Neural progenitor cell (in vitro differentiated cells): ENCODE data around the gene BATF. TPM values are rescaled to one million over a fixed set of nuclear protein-coding genes. Genes with fewer than 3 reads are reported as not detected.

Experiments
- DNase-seq: peaks from one replicate; pipeline ENCODE4 v3.0.0-alpha.2; 2016; ENCODE audit warnings: low spot score
- H2AFZ ChIP-seq: fragments of 200-600 bp; sonication (generic); replicated peaks from 2 replicates; pipeline ENCODE4 v1.6.1; 2016; ENCODE audit warnings: antibody characterized with exemption
- H3F3A ChIP-seq: fragments of 200-600 bp; sonication (generic); 2 replicates; pipeline ENCODE4 v1.6.1; 2016; ENCODE audit warnings: antibody characterized with exemption, low read depth
- H3K27ac ChIP-seq: fragments of 200-600 bp; sonication (generic); 2 replicates; pipeline ENCODE4 v1.5.1; 2016; ENCODE audit warnings: mild to moderate bottlenecking
- H3K27me3 ChIP-seq: fragments of 200-600 bp; sonication (generic); 2 replicates; pipeline ENCODE4 v1.6.1; 2016; ENCODE audit warnings: mild to moderate bottlenecking, moderate library complexity
- H3K36me3 ChIP-seq: fragments of 200-600 bp; sonication (generic); 2 replicates; pipeline ENCODE4 v1.5.1; 2016
- H3K4me1 ChIP-seq: fragments of 200-600 bp; sonication (generic); 2 replicates; pipeline ENCODE4 v1.6.1; 2016; ENCODE audit warnings: mixed run types
- H3K4me2 ChIP-seq: fragments of 200-600 bp; sonication (generic); 2 replicates; pipeline ENCODE4 v1.6.1; 2016
- H3K4me3 ChIP-seq: fragments of 200-600 bp; sonication (generic); 2 replicates; pipeline ENCODE4 v1.5.1; 2016
- H3K79me2 ChIP-seq: fragments of 200-600 bp; sonication (generic); 2 replicates; pipeline ENCODE4 v1.6.1; 2016; ENCODE audit warnings: low read depth
- H3K9ac ChIP-seq: fragments of 200-600 bp; sonication (generic); 2 replicates; pipeline ENCODE4 v1.6.1; 2016
- H3K9me3 ChIP-seq: fragments of 200-600 bp; sonication (generic); 2 replicates; pipeline ENCODE4 v1.5.1; 2016; ENCODE audit warnings: low read depth
- H4K20me1 ChIP-seq: fragments of 200-600 bp; sonication (generic); 2 replicates; pipeline ENCODE4 v1.6.1; 2016; ENCODE audit warnings: low read depth
- H3K27ac Mint-ChIP-seq: 3 replicates; pipeline ENCODE4 v1.8.0; 2021; ENCODE audit warnings: mixed read lengths
- H3K27me3 Mint-ChIP-seq: 2 replicates; pipeline ENCODE4 v1.8.0; 2022; ENCODE audit warnings: low read depth, mild to moderate bottlenecking, inconsistent platforms, moderate library complexity, mixed read lengths; ENCODE audit not compliant: insufficient read depth
- H3K36me3 Mint-ChIP-seq: 3 replicates; pipeline ENCODE4 v1.8.0; 2021; ENCODE audit warnings: mixed read lengths
- H3K4me1 Mint-ChIP-seq: 3 replicates; pipeline ENCODE4 v1.8.0; 2021; ENCODE audit warnings: mixed read lengths
- H3K4me3 Mint-ChIP-seq: 3 replicates; pipeline ENCODE4 v1.8.0; 2021; ENCODE audit warnings: mild to moderate bottlenecking, moderate library complexity, mixed read lengths
- H3K9me3 Mint-ChIP-seq: 3 replicates; pipeline ENCODE4 v1.8.0; 2020; ENCODE audit warnings: mixed read lengths
- EZH2 ChIP-seq: fragments of 200-600 bp; sonication (generic); IDR thresholded peaks from 2 replicates; pipeline ENCODE4 v1.6.1; 2017; ENCODE audit warnings: antibody characterized with exemption, mild to moderate bottlenecking, moderate library complexity
- EZH2phosphoT487 ChIP-seq: fragments of 200-600 bp; sonication (generic); IDR thresholded peaks from 2 replicates; pipeline ENCODE4 v1.6.1; 2017; ENCODE audit warnings: antibody characterized with exemption
- total RNA-seq: library from RNA; depleted of rRNA; stranded (reverse); fragments of >200 nt; gene quantifications from 2 replicates; pipeline ENCODE4 v1.2.3, GENCODE V29; 2015; ENCODE audit warnings: low replicate concordance
- TF ChIP-seq, protein P1 (sequence below): fragments of 200-600 bp; sonication (generic); IDR thresholded peaks from 2 replicates; pipeline ENCODE4 v1.5.1; 2017; ENCODE audit warnings: antibody characterized with exemption, mild to moderate bottlenecking

Gene BATF
- total RNA-seq, 1 donor from 2014 or later, result not detected

DNA sequence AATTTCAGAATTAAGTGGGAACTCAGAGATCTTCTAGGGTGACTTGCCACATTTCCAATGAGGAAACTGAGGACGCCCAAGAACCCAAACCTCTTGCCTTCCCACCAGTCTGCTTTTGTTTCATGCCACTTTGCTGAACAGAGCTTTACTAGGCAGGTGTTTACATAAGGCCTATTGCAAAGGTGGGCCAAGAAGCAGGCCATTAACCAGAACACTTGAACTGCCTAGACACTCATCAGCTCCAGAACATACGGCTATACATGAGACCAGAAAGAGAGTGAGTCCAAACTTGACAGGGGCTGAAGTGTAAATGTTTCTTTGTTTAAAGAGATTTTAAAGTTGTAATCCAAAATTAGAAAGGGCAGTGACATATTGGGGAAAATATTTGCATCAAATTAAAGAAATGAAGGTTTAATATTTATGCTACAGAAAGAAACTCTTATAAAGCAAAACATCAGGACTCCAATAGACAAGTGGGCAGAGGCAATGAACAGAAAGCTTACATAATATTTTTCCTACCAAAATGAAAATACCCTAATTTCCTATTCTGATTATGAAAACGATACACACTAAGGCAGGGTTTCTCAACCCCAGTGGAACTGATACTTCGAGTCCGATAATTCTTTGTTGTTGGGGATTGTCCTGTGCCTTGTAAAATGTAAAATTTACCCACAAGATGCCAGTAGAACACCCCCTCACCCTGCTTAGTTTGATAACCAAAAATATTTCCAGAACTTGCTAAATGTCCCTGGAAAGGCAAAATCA is 11.7 kb downstream of the BATF start:
- no peak overlapping the region for H3K4me3 Mint-ChIP-seq
- H3K27ac Mint-ChIP-seq, result no peak overlapping the region
- no peaks in the 10 kb centered on the region for H3K4me1 ChIP-seq
- H3K27ac ChIP-seq, result no peak overlapping the region
- no peaks in the 10 kb centered on the region for H3K79me2 ChIP-seq
- H3K4me1 Mint-ChIP-seq, result no peaks in the 10 kb centered on the region
- H3K9me3 ChIP-seq, result no peaks in the 10 kb centered on the region
- H3F3A ChIP-seq, result no peaks in the 10 kb centered on the region
- H2AFZ ChIP-seq, result no peak overlapping the region
- H3K27me3 ChIP-seq, result no peaks in the 10 kb centered on the region
- H3K27me3 Mint-ChIP-seq, result no peaks in the 10 kb centered on the region
- H3K9me3 Mint-ChIP-seq, result peaks cover 2% of the 10 kb centered on the region
- H3K36me3 ChIP-seq, result no peaks in the 10 kb centered on the region
- TF ChIP-seq, protein P1, sequence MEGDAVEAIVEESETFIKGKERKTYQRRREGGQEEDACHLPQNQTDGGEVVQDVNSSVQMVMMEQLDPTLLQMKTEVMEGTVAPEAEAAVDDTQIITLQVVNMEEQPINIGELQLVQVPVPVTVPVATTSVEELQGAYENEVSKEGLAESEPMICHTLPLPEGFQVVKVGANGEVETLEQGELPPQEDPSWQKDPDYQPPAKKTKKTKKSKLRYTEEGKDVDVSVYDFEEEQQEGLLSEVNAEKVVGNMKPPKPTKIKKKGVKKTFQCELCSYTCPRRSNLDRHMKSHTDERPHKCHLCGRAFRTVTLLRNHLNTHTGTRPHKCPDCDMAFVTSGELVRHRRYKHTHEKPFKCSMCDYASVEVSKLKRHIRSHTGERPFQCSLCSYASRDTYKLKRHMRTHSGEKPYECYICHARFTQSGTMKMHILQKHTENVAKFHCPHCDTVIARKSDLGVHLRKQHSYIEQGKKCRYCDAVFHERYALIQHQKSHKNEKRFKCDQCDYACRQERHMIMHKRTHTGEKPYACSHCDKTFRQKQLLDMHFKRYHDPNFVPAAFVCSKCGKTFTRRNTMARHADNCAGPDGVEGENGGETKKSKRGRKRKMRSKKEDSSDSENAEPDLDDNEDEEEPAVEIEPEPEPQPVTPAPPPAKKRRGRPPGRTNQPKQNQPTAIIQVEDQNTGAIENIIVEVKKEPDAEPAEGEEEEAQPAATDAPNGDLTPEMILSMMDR, result no peak
- no peak for TF ChIP-seq EZH2
- TF ChIP-seq EZH2phosphoT487, result no peak
- no peak for DNase-seq
- H3K9ac ChIP-seq, result no peak overlapping the region
- H4K20me1 ChIP-seq, result no peaks in the 10 kb centered on the region
- no peaks in the 10 kb centered on the region for H3K36me3 Mint-ChIP-seq
- no peak overlapping the region for H3K4me3 ChIP-seq
- no peak overlapping the region for H3K4me2 ChIP-seq

DNA sequence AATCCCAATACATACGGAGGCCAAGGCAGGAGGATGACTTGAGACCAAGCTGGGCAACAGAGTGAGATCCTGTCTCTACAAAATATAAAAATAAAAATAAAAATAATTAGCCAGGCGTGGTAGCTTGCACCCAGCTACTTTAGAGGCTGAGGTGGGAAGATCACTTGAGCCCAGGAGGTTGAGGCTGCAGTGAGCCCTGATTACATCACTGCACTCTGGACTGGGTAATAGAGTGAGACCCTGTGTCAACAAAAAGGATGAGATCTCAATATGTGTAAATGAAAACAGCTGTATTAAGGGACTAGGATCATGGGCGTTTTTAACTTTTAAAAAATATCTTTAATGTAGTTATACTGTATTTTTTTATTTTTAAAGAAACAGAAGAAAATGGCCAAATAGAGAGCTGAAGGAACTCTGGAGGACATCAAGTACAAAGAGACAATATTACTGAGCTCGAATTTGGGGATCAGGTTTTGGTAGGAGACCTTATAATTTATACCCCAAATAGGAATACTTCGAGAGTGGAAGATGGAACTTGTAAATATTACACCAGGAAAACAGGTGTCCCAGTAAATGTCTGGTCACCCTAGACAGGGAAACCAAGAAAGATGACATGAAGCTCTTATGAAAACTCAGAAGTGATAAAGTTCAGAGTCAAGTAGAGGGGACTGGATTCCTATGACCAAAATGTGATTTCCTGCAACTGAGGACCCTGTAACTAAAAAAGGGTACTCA is 13.1 kb downstream of the BATF start:
- TF ChIP-seq EZH2 (no peak), EZH2phosphoT487 (no peak)
- TF ChIP-seq, protein P1, result no peak
- H3K36me3 ChIP-seq, result no peaks in the 10 kb centered on the region
- H3K27ac Mint-ChIP-seq, result no peak overlapping the region
- H3K27me3 ChIP-seq, result no peaks in the 10 kb centered on the region
- no peaks in the 10 kb centered on the region for H3K9me3 ChIP-seq
- H2AFZ ChIP-seq, result no peak overlapping the region
- no peak overlapping the region for H3K27ac ChIP-seq
- no peaks in the 10 kb centered on the region for H3K4me1 Mint-ChIP-seq
- H3K4me1 ChIP-seq, result no peaks in the 10 kb centered on the region
- no peak overlapping the region for H3K4me3 Mint-ChIP-seq
- no peaks in the 10 kb centered on the region for H4K20me1 ChIP-seq
- no peaks in the 10 kb centered on the region for H3K36me3 Mint-ChIP-seq
- DNase-seq, result no peak
- H3K4me2 ChIP-seq, result no peak overlapping the region
- no peaks in the 10 kb centered on the region for H3K79me2 ChIP-seq
- no peaks in the 10 kb centered on the region for H3F3A ChIP-seq
- H3K27me3 Mint-ChIP-seq, result no peaks in the 10 kb centered on the region
- peaks cover 2% of the 10 kb centered on the region for H3K9me3 Mint-ChIP-seq
- no peak overlapping the region for H3K9ac ChIP-seq
- H3K4me3 ChIP-seq, result no peak overlapping the region

DNA sequence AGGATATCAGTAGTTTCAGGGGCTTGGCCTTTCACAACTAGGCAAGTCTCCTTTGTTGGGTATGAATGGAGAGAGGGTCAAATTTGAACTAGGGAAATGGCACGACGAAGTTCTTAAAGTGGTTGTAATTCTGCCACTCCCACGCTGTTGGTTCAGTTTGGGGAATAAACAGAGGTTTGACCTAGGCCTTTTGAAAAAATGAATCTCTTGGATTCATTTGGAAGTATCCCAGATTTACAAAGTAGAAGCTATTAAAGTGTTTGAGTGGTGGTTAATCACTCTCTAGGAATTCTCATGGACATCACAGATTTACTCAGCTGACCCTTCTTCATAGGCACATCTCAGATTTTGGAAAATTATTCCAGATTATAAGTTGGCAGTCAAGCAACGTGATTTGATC is 14.8 kb downstream of the BATF start:
- no peaks in the 10 kb centered on the region for H3K79me2 ChIP-seq
- no peak for TF ChIP-seq EZH2
- Mint-ChIP-seq H3K4me1 (no peaks in the 10 kb centered on the region), H3K9me3 (peaks cover 2% of the 10 kb centered on the region), H3K4me3 (no peak overlapping the region), H3K27me3 (no peaks in the 10 kb centered on the region), H3K36me3 (no peaks in the 10 kb centered on the region), H3K27ac (no peak overlapping the region)
- H4K20me1 ChIP-seq, result no peaks in the 10 kb centered on the region
- H3K9ac ChIP-seq, result no peak overlapping the region
- no peak overlapping the region for H3K27ac ChIP-seq
- H3K4me3 ChIP-seq, result no peak overlapping the region
- no peaks in the 10 kb centered on the region for H3K9me3 ChIP-seq
- H3K36me3 ChIP-seq, result no peaks in the 10 kb centered on the region
- no peak overlapping the region for H3K4me2 ChIP-seq
- DNase-seq, result no peak
- no peaks in the 10 kb centered on the region for H3F3A ChIP-seq
- no peak overlapping the region for H2AFZ ChIP-seq
- no peaks in the 10 kb centered on the region for H3K27me3 ChIP-seq
- no peaks in the 10 kb centered on the region for H3K4me1 ChIP-seq

DNA sequence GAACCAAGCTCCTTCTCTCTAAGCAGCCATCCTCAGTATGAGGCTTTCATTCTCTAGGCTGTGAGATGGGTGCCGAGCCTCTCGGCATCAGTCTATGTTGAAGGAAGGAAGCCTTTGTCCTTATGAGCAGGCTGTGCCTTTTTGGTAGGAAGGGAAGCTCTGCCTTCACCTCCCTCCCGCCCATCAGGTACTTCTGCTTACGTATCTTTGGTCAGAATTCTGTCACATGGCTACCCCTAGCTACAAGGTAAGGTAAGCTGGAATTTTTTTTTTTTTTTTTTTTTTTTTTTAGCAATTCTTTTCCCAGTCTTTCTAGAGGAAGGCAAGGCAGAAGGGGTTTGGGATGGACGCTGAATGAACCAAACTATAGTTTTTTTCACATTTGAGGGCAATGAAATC is 16.9 kb downstream of the BATF start:
- Mint-ChIP-seq H3K4me3 (no peak overlapping the region), H3K36me3 (no peaks in the 10 kb centered on the region), H3K9me3 (no peaks in the 10 kb centered on the region), H3K4me1 (no peaks in the 10 kb centered on the region), H3K27ac (no peak overlapping the region), H3K27me3 (no peaks in the 10 kb centered on the region)
- H3K4me3 ChIP-seq, result no peak overlapping the region
- H2AFZ ChIP-seq, result peak overlapping the region; percentile 29
- H3K79me2 ChIP-seq, result no peaks in the 10 kb centered on the region
- no peaks in the 10 kb centered on the region for H3K9me3 ChIP-seq
- H3K36me3 ChIP-seq, result no peaks in the 10 kb centered on the region
- no peaks in the 10 kb centered on the region for H3F3A ChIP-seq
- no peaks in the 10 kb centered on the region for H3K27me3 ChIP-seq
- no peak overlapping the region for H3K4me2 ChIP-seq
- TF ChIP-seq EZH2 (no peak), EZH2phosphoT487 (no peak)
- TF ChIP-seq, protein P1, result no peak
- H4K20me1 ChIP-seq, result no peaks in the 10 kb centered on the region
- H3K27ac ChIP-seq, result no peak overlapping the region
- DNase-seq, result no peak
- H3K4me1 ChIP-seq, result no peaks in the 10 kb centered on the region
- no peak overlapping the region for H3K9ac ChIP-seq
